PC-9 (cell line): Measurements from ENCODE around the gene ZNF212. TPM values are rescaled to one million over a fixed set of nuclear protein-coding genes. Genes with fewer than 3 reads are reported as not detected.

Source experiments
- BruUV-seq: library from RNA; stranded (reverse); fragments of 400-500 nt; replicated peaks from 2 replicates; lab custom pipeline; 2021; lab: Mats Ljungman, UMichigan
- CTCF ChIA-PET: fragments of 300-600 bp; sonication (Branson Sonifier 250); formaldehyde crosslinking; loops from one replicate; lab custom pipeline; 2022; ENCODE audit warnings: antibody characterized with exemption; lab: Charles Lee
- POLR2A ChIA-PET: fragments of 300-600 bp; sonication (Branson Sonifier 250); formaldehyde crosslinking; loops from one replicate; lab custom pipeline; 2022; ENCODE audit warnings: antibody characterized with exemption; ENCODE audit not compliant: unreplicated experiment; lab: Charles Lee
- DNase-seq, 2 experiments: peaks; one replicate each; pipeline versions ENCODE4 v3.0.0 to v3.0.0-alpha.2; 2015 to 2022; ENCODE audit warnings: mixed read lengths in 1 of 2
- H2AFZ ChIP-seq: fragments of 200-600 bp; sonication (generic); 2 replicates; pipeline ENCODE4 v1.8.1; 2017; ENCODE audit warnings: antibody characterized with exemption
- H3F3A ChIP-seq: fragments of 200-600 bp; sonication (generic); 2 replicates; pipeline ENCODE4 v1.8.1; 2017; ENCODE audit warnings: antibody characterized with exemption, mild to moderate bottlenecking, low read depth; ENCODE audit not compliant: insufficient read depth
- H3K27ac ChIP-seq: fragments of 200-600 bp; sonication (generic); 2 replicates; pipeline ENCODE4 v1.6.1; 2016; ENCODE audit warnings: mixed run types
- H3K27me3 ChIP-seq: fragments of 200-600 bp; sonication (generic); 2 replicates; pipeline ENCODE4 v1.6.1; 2016; ENCODE audit warnings: low read depth, mixed run types; ENCODE audit not compliant: insufficient read depth
- H3K36me3 ChIP-seq: fragments of 200-600 bp; sonication (generic); 2 replicates; pipeline ENCODE4 v1.6.1; 2016; ENCODE audit warnings: low read depth, mixed run types
- H3K4me1 ChIP-seq: fragments of 200-600 bp; sonication (generic); replicated peaks from 2 replicates; pipeline ENCODE4 v1.6.1; 2016; ENCODE audit warnings: mixed run types; ENCODE audit not compliant: insufficient read depth
- H3K4me2 ChIP-seq: fragments of 200-600 bp; sonication (generic); 2 replicates; pipeline ENCODE4 v1.6.1; 2017; ENCODE audit warnings: mixed run types
- H3K4me3 ChIP-seq: fragments of 200-600 bp; sonication (generic); 2 replicates; pipeline ENCODE4 v1.6.1; 2016; ENCODE audit warnings: mixed run types
- H3K79me2 ChIP-seq: fragments of 200-600 bp; sonication (generic); 2 replicates; pipeline ENCODE4 v1.6.1; 2017; ENCODE audit warnings: low read depth, mixed run types
- H3K9me2 ChIP-seq: fragments of 200-600 bp; sonication (generic); 2 replicates; pipeline ENCODE4 v1.8.1; 2017; ENCODE audit warnings: mild to moderate bottlenecking; ENCODE audit not compliant: insufficient read depth
- H3K9me3 ChIP-seq: fragments of 200-600 bp; sonication (generic); 2 replicates; pipeline ENCODE4 v1.8.1; 2016; ENCODE audit warnings: low read depth; ENCODE audit not compliant: insufficient read depth
- H4K20me1 ChIP-seq: fragments of 200-600 bp; sonication (generic); 2 replicates; pipeline ENCODE4 v1.8.1; 2017; ENCODE audit not compliant: insufficient read depth
- EZH2 ChIP-seq: fragments of 200-600 bp; sonication (generic); IDR thresholded peaks from 2 replicates; pipeline ENCODE4 v1.8.0; 2017; ENCODE audit warnings: antibody characterized with exemption, low read depth
- intact Hi-C: fragments of 100-400 bp; cut with micrococcal nuclease; formaldehyde crosslinking; loops from one replicate; pipeline ENCODE4 v1.10.0; 2022; ENCODE audit not compliant: unreplicated experiment
- total RNA-seq: library from RNA; stranded (reverse); gene quantifications from 2 replicates; pipeline ENCODE4 v1.2.3, GENCODE V29; 2021
- TF ChIP-seq, protein P1 (sequence below): fragments of 200-600 bp; sonication (generic); conservative IDR thresholded peaks from 2 replicates; pipeline ENCODE4 v1.6.1; 2017; ENCODE audit warnings: mixed run types, antibody characterized with exemption, mild to moderate bottlenecking, moderate library complexity

The ZNF212 gene
- total RNA-seq, 1 experiment from 2014 or later: 16.9 TPM

- no TSS peak for BruUV-seq
- no peak for TF ChIP-seq EZH2
- TF ChIP-seq, protein P1, sequence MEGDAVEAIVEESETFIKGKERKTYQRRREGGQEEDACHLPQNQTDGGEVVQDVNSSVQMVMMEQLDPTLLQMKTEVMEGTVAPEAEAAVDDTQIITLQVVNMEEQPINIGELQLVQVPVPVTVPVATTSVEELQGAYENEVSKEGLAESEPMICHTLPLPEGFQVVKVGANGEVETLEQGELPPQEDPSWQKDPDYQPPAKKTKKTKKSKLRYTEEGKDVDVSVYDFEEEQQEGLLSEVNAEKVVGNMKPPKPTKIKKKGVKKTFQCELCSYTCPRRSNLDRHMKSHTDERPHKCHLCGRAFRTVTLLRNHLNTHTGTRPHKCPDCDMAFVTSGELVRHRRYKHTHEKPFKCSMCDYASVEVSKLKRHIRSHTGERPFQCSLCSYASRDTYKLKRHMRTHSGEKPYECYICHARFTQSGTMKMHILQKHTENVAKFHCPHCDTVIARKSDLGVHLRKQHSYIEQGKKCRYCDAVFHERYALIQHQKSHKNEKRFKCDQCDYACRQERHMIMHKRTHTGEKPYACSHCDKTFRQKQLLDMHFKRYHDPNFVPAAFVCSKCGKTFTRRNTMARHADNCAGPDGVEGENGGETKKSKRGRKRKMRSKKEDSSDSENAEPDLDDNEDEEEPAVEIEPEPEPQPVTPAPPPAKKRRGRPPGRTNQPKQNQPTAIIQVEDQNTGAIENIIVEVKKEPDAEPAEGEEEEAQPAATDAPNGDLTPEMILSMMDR: no peak
Observed at GRCh38 chr7:149295481-149295850, 56.0 kb downstream of the ZNF212 start.

GRCh38 chr7:149296368-149296767 lies 56.9 kb downstream of the ZNF212 start:
- CTCF ChIA-PET: no interaction called here

More at GRCh38 chr7:149295481-149295850, 56.0 kb downstream of the ZNF212 start:
- H2AFZ ChIP-seq: no peak overlapping the region
- no peaks in the 10 kb centered on the region for H3F3A ChIP-seq
- H3K4me3 ChIP-seq: no peak overlapping the region
- no peaks in the 10 kb centered on the region; the same call in 1 of the 2 replicates for H4K20me1 ChIP-seq
- ChIA-PET POLR2A (no interaction called here), CTCF (no interaction called here)
- no peaks in the 10 kb centered on the region for H3K4me1 ChIP-seq
- H3K27me3 ChIP-seq: no peaks in the 10 kb centered on the region
- H3K36me3 ChIP-seq: no peaks in the 10 kb centered on the region
- H3K27ac ChIP-seq: no peak overlapping the region
- H3K4me2 ChIP-seq: no peak overlapping the region
- no peaks in the 10 kb centered on the region for H3K9me2 ChIP-seq
- intact Hi-C loops: no loop called here
- H3K9me3 ChIP-seq: no peaks in the 10 kb centered on the region
- no peaks in the 10 kb centered on the region for H3K79me2 ChIP-seq
- no peak for DNase-seq

DNA sequence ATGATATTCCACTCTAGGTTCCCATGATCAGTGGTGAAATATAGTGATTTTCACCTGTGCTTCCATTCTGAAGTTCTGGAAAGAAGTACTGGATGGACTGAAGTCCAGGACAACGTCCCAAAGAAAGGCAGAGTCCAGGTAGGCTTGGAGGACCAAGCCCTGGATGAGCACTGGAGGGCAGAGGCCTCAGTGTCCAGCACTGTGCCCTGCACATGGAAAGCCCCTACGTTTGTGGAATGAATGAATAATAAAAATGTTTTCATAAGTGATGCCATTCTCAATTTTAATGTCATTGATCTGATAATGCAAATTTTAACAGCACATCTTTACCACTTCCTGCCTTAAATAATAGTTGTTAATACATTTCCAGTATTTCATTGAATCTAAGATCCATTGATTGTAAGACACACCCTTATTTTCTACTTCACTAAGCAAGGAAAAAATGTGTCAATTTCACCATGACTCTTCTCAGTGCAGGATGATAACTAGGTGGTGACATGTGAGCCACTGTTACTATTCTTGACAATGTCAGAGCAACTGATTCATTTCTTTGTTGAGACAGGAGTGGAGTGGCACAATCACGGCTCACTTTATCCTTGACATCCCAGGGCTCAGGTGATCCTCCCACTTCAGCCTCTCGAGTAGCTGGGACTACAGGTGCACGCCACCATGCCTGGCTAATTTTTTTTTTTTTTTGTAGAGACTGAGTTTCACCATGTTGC lies 57.7 kb downstream of the ZNF212 start:
- Histone ChIP-seq H3K36me3 (no peaks in the 10 kb centered on the region), H3K4me3 (no peak overlapping the region), H4K20me1 (no peaks in the 10 kb centered on the region; the same call in 1 of the 2 replicates), H3K9me2 (no peaks in the 10 kb centered on the region), H3K27ac (no peak overlapping the region), H2AFZ (no peak overlapping the region), H3F3A (no peaks in the 10 kb centered on the region), H3K4me1 (no peaks in the 10 kb centered on the region), H3K79me2 (no peaks in the 10 kb centered on the region), H3K4me2 (no peak overlapping the region), H3K9me3 (no peaks in the 10 kb centered on the region), H3K27me3 (no peaks in the 10 kb centered on the region)
- BruUV-seq: no TSS peak
- no peak for DNase-seq
- ChIA-PET POLR2A (no interaction called here), CTCF (no interaction called here)
- intact Hi-C loops: no loop called here
- TF ChIP-seq, protein P1: no peak
- no peak for TF ChIP-seq EZH2

More at GRCh38 chr7:149296368-149296767, 56.9 kb downstream of the ZNF212 start:
- POLR2A ChIA-PET: no interaction called here
- no peaks in the 10 kb centered on the region for H3K9me2 ChIP-seq
- H3K27ac ChIP-seq: no peak overlapping the region
- no peaks in the 10 kb centered on the region for H3K4me1 ChIP-seq
- TF ChIP-seq, protein P1: no peak
- TF ChIP-seq EZH2: no peak
- no peaks in the 10 kb centered on the region for H3F3A ChIP-seq
- H3K4me2 ChIP-seq: no peak overlapping the region
- H3K9me3 ChIP-seq: no peaks in the 10 kb centered on the region
- H2AFZ ChIP-seq: no peak overlapping the region
- no TSS peak for BruUV-seq
- intact Hi-C loops: no loop called here
- no peak for DNase-seq
- H3K79me2 ChIP-seq: no peaks in the 10 kb centered on the region
- H3K36me3 ChIP-seq: no peaks in the 10 kb centered on the region
- H3K27me3 ChIP-seq: no peaks in the 10 kb centered on the region
- no peaks in the 10 kb centered on the region; the same call in 1 of the 2 replicates for H4K20me1 ChIP-seq
- H3K4me3 ChIP-seq: no peak overlapping the region
